Subcutaneous adipose tissue (tissue), 4 donors: Measurements from ENCODE around the gene IL1RAP. TPM values are rescaled to one million over a fixed set of nuclear protein-coding genes. Genes with fewer than 3 reads are reported as not detected.

Experiments
- CTCF ChIP-seq: fragments of 450-650 bp; IDR thresholded peaks from one replicate; pipeline ENCODE4 v1.5.1; 2016; ENCODE audit warnings: low read depth, mild to moderate bottlenecking, control low read depth, antibody characterized with exemption, moderate library complexity
- total RNA-seq, 4 donors: library from RNA; depleted of rRNA; stranded (reverse); fragments of >200 nt; gene quantifications; one replicate each; pipeline ENCODE4 v1.1.0, GENCODE V29; 2016

The IL1RAP gene
- total RNA-seq, 4 donors from 2014 or later = 4.7 to 18.9 (median 9.7) TPM

GRCh38 chr3:190543671-190544070, 29.8 kb downstream of the IL1RAP start:
- TF ChIP-seq CTCF = no peak

GRCh38 chr3:190545191-190545590, 31.3 kb downstream of the IL1RAP start:
- no peak for TF ChIP-seq CTCF

GRCh38 chr3:190546881-190547510, 33.1 kb downstream of the IL1RAP start:
- TF ChIP-seq CTCF = no peak

GRCh38 chr3:190548031-190548656, 34.3 kb downstream of the IL1RAP start:
- no peak for TF ChIP-seq CTCF

- no peak for TF ChIP-seq CTCF
Observed at GRCh38 chr3:190552021-190552420, 38.1 kb downstream of the IL1RAP start.

GRCh38 chr3:190552969-190553759, 39.3 kb downstream of the IL1RAP start:
- no peak for TF ChIP-seq CTCF

GRCh38 chr3:190554197-190554596, 40.3 kb downstream of the IL1RAP start:
- no peak for TF ChIP-seq CTCF
